Left ventricle myocardium superior (tissue), 1 donor: ENCODE measurements around the gene WDR19. TPM values are rescaled to one million over a fixed set of nuclear protein-coding genes. Genes with fewer than 3 reads are reported as not detected.
"Not testable (repeated sequence)": the region's sequence is repeated elsewhere in the genome, so short reads cannot be mapped to it uniquely, and the experiment has no call there.

Source experiments
- ATAC-seq: fragments of 200-7000 bp; cut with Tn5 transposase; one replicate; pipeline ENCODE4 v1.9.1; 2020; ENCODE audit warnings: mild to moderate bottlenecking, moderate library complexity
- DNase-seq: peaks from one replicate; pipeline ENCODE4 v3.0.0-alpha.2; 2020
- intact Hi-C: fragments of 100-400 bp; cut with micrococcal nuclease; formaldehyde crosslinking; loops from one replicate; pipeline ENCODE4 v1.11.0; 2022
- total RNA-seq: library from RNA; stranded (reverse); fragmentation: NEBNext Ultra II Directional; extraction: Animal tissue kit (Norgen Biotek cat#: 25700); gene quantifications from one replicate; pipeline ENCODE4 v1.2.1, GENCODE V29; 2021
- donor health status: DM: no; HTN: yes; CAD: no; lungs with severe emphysema.

The WDR19 gene
- total RNA-seq, 1 donor from 2014 or later, result 5.1 TPM

DNA sequence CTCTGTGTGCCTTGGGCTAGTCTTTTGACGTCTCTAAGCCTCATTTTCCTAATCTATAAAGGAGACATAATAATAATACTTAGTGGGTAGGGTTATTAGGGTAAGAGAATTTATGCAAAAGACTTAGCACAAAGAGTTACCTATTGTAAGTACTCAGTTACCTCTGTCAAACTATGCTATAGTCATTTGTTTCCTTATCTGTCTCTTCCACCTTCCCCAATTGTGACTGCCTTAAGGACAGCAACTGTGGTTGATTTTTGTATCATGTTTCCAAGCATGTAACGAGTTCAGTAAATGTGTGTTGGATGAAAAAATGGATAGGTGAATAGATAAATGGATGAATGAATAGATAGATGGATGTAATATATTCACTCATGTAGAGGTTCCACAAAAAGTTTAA, 48.1 kb downstream of the WDR19 start:
- ATAC-seq, result no peak
- intact Hi-C loops, result no loop called here
- DNase-seq, result no peak

DNA sequence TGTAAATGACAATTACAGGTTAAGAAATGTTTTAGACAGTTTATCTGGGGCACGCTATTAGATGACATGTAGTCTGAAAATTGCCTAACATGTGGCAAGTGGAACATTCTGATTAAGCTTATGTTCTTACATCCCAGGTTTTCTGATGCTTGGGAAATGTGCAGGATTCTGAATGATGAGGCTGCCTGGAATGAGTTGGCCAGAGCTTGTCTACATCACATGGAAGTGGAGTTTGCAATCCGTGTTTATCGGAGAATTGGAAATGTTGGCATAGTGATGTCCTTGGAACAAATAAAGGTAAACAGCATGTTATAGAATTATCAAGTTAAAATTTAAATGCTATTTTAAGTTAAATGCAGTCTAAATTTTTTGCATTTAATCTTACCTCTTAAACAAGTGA, 49.3 kb downstream of the WDR19 start:
- ATAC-seq, result no peak
- no peak for DNase-seq
- intact Hi-C loops, result no loop called here

DNA sequence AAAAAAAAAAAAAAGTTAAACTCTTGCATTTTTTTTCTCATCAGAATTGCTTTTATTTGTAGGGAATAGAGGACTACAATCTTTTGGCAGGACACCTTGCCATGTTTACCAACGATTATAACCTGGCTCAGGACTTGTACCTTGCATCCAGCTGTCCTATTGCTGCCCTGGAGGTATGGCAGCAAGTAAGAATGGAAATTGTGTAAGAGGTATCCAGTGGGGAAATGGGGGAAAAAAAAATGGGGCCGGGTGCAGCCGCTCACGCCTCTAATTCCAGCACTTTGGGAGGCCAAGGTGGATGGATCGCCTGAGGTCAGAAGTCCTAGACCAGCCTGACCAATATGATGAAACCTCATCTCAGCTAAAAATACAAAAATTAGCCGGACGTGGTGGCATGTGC, 49.8 kb downstream of the WDR19 start:
- intact Hi-C loops, result no loop called here
- no peak for ATAC-seq
- DNase-seq, result no peak

DNA sequence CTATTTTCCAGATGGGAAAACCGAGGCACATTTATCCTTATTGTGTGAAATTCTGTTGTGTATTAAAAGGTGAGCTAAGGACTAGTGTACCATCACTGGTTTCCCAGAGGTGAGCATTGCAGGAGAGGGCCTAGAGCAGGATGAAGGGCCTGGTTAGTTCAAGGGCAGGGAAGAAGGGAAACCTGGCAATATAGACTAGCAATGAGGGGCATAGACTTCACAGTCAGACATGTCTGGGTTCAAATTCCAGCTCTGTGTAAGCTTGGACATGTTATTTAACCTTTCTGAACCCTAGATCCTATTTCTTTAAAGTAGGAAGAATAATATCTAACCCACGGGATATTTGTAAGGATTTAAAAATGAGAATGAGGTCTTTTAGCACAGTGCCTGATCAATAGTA, 50.8 kb downstream of the WDR19 start:
- DNase-seq, result no peak
- intact Hi-C loops, result no loop called here
- no peak for ATAC-seq

DNA sequence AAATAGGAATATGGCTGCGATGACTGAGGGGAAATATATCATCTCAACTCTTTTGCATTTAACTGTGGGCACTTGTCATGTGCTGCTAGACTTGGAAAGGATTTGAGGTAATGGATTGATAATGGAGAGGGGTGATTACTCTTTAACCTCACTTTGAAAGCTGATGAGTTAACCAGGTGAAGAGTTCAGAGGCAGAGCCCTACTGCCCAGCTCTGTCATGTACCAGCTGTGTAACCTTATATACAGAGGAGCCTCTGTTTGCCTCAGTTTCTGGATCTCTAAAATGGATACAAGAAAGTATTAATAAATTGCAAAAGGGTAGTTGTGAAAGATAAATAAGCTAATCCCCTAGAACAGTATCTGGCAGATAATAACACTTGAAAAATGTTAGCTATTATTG, 51.5 kb downstream of the WDR19 start:
- DNase-seq (no peak), ATAC-seq (no peak)
- intact Hi-C loops, result no loop called here

DNA sequence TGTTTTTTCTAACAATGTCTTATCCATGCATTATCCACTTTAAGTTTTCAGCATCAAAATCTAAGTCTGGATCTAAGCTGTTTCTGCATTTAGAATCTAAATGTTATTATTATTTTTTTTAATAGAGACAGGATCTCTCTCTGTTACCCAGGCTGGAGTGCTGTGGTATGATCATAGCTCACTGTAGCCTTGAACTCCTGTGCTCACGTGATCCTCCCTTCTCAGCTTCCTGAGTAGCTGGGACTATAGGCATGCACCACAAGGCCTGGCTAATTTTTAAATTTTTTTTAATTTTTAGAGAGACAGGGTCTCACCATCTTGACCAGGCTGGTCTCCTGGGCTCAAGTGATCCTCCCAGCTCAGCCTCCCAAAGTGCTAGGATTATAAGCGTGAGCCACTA, 52.7 kb downstream of the WDR19 start:
- intact Hi-C loops, result no loop called here
- DNase-seq (no peak), ATAC-seq (no peak)

DNA sequence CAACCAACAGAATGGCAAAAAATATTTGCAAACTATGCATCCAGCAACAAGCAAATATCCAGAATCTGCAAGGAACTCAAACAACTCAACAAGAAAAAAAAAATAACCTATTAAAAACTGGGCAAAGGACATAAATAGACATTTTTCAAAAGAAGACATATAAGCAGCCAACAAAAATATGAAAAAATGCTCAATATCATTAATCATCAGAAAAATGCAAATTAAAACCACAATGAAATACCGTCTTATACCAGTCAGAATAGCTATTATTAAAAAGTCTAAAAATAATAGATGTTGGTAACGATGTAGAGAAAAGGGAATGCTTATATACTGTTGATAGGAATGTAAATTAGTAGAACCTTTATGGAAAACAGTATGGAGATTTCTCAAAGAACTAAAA, 53.4 kb downstream of the WDR19 start:
- intact Hi-C loops, result no loop called here
- DNase-seq, result no peak
- no peak for ATAC-seq

DNA sequence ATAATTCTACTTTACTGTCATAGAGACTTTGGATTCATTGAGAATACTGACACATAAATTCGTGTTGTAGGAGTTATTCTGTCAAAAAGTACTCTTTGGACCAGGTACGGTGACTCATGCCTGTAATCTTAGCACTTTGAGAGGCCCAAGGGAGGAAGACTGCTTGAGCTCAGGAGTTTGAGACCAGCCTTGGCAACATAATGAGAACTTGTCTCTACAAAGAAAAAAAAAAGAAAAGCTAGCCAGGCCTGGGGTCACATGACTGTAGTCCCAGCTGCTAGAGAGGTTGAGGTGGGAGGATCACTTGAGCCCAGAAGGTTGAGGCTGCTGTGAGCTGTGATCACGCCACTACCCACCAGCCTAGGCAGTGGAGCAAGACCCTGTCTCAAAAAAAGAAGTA, 54.9 kb downstream of the WDR19 start:
- no peak for ATAC-seq
- intact Hi-C loops, result no loop called here
- no peak for DNase-seq

DNA sequence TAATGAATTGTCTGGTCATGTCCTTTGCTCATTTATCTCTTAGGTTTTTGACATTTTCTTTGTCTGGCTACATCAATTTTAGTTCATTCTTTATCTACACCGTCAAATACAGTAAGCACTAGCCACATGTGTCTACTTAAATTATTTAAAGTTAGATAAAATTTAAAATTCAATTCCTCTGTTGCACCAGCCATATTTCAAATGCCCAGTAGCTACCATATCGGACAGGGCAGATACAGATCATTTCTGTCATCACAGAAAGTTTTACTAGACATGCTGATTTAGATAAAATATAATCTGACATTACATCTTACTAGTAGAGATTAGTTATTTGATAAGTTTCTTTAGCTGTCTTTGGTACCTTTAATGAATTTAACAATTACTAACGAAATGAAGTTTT, 61.1 kb downstream of the WDR19 start:
- intact Hi-C loops, result no loop called here
- ATAC-seq, result no peak

DNA sequence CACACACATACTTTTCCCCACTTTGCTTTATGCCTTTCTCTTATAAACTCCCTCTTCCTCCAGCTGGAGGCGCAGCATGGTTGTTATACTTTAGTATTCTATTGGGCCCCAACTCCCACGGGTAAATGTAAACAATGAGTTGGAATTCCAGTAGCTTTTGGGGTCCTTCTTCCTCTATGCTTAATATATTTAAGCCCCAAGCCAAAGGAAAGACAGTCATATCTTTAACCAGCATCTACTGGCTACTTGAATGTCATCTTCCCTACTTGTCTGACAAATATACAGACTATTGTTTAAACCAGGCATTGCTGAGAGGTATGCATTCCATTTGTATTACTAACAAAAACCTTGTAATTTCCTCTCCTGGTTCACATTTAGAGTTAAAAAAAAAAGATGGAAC, 72.9 kb downstream of the WDR19 start:
- intact Hi-C loops, result no loop called here
- DNase-seq, result no peak
- ATAC-seq, result no peak

More for the DNA sequence above, 61.1 kb downstream of the WDR19 start:
- no peak for DNase-seq

DNA sequence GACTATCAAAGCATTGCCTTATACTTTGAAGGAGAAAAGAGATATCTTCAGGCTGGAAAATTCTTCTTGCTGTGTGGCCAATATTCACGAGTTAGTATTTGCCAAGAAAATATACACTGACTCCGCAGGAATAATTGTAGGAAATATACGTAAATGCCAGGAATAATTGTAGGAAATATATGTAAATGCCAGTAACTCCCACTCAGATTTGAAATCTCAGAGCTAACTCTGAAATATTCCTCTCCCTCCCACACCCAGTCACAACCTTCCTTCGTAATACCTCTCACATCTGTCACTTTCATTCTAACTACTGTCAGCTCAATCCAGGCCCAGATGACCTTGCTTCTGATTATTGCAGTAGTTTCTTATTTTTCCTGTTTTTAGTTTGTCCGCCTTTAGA, 73.5 kb downstream of the WDR19 start:
- DNase-seq (no peak), ATAC-seq (no peak)
- intact Hi-C loops, result no loop called here

DNA sequence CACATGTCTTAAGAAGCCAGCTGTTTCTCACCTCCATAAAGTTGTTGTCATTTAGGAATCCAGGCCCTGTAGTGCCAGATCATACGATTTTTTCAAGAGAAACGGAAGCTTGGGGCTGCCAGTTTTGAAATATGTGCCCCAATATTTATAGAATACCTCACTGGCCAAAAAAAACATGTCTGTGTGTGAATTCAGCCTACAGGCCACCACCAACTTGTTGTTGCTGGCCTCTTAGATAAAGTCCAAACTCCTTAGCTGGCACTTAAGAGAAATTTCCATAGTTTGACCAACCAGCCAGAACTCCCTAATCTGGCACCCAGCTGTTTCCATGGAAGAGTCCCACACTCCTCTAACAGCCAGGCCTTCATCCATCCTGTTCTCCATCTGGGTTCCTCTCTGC, 74.1 kb downstream of the WDR19 start:
- intact Hi-C loops, result no loop called here
- DNase-seq (no peak), ATAC-seq (no peak)

DNA sequence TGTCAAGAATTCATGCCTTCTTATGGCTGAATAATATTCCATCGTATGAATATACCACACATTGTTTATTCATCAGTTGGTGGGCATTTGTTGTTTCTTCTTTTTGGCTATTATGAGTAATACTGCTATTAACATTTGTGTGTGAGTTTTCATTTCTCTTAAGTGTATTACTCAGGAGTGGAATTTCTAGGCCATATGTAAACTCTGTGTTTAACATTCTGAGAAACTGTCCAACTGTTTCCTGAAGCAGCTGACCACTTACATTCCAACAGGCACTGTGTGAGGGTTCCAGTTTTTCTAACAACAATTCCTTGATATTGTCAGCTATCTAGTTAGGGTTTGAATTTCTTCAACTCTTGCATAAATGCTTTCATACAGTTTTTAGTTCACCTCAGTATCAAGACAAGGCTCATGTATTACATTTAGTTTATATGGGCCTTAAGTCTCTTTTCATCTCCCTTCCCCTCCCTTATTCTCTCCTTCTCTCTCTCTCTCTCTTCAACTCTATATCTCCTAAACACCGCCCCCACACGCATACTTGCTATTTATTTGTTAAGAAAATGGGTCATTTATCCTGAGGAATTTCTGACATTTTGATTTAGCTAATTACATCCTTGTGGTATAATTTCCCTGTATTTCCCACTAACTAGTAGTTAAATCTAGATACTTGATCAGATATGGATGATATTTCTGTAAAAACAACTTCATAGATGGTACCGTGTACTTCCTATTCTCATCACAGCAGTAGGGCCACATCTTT, 77.4 kb downstream of the WDR19 start:
- intact Hi-C loops, result no loop called here
- ATAC-seq (no peak), DNase-seq (no peak)

DNA sequence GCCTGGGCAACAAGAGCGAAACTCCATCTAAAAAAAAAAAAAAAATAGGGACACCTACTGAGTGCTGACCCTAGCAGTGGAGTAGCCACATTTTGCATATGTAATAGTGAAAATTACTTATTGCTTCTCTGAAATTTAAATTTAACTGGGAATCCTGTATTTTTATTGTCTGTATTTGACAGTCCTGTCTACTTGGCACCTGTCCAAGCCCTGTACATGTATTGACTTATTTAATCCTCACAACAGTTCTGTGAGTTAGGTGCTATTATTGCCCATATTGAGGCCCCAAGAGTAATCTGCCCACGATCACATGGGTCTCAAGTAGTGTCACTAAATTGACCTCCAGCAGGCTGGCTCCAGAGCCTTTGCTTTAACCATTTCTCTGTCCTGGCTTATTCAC, 81.6 kb downstream of the WDR19 start:
- ATAC-seq (no peak), DNase-seq (no peak)
- intact Hi-C loops, result no loop called here

DNA sequence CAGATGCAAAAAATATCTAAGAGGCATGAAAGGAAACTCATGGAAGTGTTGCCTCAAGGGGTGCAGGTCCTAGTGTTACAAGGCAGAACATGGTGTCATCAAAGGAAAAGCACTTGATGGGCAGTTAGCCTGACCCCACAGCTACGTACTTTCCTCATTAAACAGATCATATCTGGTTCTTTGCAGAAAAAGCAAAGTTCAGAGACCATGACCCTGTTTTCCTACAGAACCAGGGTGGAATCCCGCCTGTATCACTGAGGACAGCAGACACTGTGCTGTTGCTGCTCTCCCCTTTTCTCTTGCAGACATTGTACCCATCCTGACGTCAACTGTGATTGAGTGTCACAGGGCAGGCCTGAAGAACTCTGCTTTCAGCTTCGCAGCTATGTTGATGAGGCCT, 92.2 kb downstream of the WDR19 start:
- intact Hi-C loops, result no loop called here
- ATAC-seq, result no peak
- no peak for DNase-seq

DNA sequence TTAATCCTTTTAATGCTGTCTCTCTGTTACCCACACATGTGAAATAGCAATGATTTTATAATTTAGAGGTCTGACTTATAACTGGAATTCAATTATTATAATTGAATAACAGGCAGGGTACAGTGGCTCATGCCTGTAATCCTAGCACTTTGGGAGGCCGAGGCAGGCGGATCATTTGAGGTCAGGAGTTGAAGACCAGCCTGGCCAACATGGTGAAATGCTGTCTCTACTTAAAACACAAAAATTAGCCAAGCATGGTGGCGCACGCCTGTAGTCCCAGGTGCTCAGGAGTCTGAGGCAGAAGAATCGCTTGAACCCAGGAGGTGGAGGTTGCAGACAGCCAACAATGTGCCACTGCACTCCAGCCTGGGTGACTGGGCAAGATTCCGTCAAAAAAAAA, 95.3 kb downstream of the WDR19 start:
- DNase-seq, intact Hi-C loops, ATAC-seq: not testable (repeated sequence)

DNA sequence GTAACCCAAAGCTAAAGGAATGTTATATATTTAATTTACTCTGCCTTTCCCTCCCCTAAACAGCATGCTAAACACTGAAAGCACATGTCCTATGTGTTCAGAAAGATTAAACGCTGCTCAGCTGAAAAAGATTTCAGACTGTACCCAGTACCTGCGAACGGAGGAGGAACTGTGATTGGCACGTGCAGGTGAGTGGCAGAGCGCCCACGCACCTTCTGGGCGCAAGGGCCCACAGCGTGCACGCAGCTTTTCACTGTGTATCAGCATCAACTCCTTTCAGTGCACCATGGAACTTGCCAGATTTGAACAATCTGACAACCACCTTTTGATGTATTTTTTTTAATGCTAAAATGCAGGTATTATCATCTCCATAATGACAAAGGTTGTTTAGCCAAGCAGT, 96.1 kb downstream of the WDR19 start:
- intact Hi-C loops, result no loop called here
- DNase-seq (no peak), ATAC-seq (no peak)

DNA sequence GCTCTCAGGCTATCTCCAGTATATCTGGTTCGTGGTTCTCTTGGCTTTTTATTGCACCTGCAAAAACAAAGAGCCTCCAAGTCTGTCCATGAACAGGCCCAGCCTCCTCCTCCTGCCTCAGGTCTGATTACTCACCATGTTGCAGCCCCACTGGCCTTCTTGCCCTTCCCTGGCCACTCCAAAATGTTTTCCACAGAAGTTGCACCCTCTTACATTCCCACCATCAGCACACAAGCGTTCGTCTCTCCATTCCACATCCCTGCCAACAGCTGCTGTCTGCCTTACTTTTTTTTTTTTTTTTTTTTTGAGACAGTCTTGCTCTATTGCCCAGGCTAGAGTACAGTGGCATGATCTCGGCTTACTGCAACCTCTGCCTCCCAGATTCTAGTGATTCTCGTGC, 97.1 kb downstream of the WDR19 start:
- ATAC-seq, result no peak
- intact Hi-C loops, result no loop called here

DNA sequence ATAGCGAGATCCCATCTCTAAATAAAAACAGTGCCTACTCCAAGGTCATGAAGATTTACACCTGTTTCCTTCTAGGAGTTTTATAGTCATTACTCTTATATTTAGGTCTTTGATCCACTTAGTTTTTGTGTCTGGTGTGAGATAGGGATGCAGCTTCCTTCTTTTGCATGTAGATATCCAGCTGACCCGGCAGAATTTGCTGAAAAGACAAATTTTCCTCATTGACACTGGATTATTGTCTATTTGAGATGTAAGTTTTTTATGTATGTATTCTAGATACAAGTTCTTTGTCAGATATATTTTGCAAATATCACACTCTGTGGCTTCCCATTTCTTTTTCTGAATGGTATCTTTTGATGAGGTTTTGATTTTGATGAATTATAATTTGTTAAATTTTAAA, 98.4 kb downstream of the WDR19 start:
- ATAC-seq (no peak), DNase-seq (no peak)
- intact Hi-C loops, result no loop called here

More for the DNA sequence above, 97.1 kb downstream of the WDR19 start:
- DNase-seq, result no peak

DNA sequence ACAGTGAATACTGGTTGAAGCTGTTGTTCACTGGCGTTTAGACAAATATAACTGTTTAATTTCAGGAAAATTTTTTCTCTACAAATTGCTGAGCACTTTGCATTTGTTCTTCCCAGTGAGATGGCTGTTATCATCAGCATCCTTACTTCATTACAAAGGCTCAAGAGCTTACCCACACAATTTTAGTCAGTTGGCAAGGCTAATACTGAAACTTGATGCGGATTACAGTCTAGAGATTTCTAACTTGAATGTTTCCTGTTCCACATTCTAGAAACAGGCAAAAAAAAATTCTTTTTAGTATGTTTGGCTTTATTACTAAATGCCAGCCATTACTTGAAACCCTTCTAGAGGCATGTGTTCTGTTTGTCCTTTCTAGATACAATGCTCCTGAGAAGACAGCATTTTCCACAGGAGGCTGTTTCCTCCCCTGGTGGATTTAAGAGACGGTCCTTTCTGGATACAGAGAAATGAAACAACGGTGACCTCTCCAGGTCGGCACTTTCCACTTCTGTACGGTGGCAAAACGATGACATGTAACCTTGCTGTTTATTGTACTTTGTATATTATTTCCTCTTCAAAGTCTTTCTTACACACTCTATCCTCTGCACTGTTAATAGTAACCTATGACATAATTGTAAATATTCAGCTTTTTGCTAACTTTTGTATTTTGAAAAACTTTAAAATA, 102.9 kb downstream of the WDR19 start:
- ATAC-seq (no peak), DNase-seq (no peak)
- intact Hi-C loops, result no loop called here

DNA sequence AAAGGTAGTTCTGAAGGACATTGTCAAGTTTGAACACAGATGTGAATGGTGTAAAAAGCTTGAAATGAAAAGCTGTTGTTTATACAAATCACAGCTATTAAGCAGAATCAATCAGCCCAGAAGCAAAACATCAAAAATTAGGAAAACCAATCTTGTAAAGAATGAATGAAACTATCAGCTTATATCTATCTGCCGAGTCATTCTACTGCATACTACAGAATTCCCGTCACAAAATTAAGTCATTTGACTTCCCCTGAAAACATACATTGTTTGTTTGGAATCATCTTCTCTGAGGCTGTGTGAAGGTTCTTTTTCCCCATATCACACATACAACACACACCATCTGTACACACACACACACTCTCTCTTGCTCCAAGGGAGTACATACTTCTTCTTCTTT, 103.5 kb downstream of the WDR19 start:
- ATAC-seq (no peak), DNase-seq (no peak)
- intact Hi-C loops, result no loop called here
